ENCODE results near the gene RTCA. TPM values are rescaled to one million over a fixed set of nuclear protein-coding genes. Genes with fewer than 3 reads are reported as not detected.

RTCA gene
- 28.6 and 33.9 TPM in 2 replicates for polyA plus RNA-seq (2011; rRNA removed)
- polyA minus RNA-seq (2011; rRNA and poly(A)+ RNA removed) = 10.5 and 12.6 TPM in 2 replicates

GRCh38 chr1:100265931-100266740 lies at the start of gene RTCA:
Gene RTCA, plus strand, starts transcription at chr1:100266216. Its CDS starts 160 bp downstream, at chr1:100266376.
- Histone ChIP-seq H3K4me3 (ENCODE audit: low read depth, low read length) (peak within 1 kb of the TSS; percentile 97), H3K36me3 (ENCODE audit: control insufficient read depth, insufficient read depth, low read length) (peaks cover 5% of the 10 kb centered on the region), H3K27me3 (ENCODE audit: control insufficient read depth, insufficient read depth, low read length) (no peaks in the 10 kb centered on the region)
- POLR2A ChIA-PET = interaction anchor here (0.5 to 1.9 kb wide), 2 partner anchors 16 to 25 kb away, joined by 7 to 9 read pairs; partner anchors contain the start of gene DBT
- TF ChIP-seq, protein P1, sequence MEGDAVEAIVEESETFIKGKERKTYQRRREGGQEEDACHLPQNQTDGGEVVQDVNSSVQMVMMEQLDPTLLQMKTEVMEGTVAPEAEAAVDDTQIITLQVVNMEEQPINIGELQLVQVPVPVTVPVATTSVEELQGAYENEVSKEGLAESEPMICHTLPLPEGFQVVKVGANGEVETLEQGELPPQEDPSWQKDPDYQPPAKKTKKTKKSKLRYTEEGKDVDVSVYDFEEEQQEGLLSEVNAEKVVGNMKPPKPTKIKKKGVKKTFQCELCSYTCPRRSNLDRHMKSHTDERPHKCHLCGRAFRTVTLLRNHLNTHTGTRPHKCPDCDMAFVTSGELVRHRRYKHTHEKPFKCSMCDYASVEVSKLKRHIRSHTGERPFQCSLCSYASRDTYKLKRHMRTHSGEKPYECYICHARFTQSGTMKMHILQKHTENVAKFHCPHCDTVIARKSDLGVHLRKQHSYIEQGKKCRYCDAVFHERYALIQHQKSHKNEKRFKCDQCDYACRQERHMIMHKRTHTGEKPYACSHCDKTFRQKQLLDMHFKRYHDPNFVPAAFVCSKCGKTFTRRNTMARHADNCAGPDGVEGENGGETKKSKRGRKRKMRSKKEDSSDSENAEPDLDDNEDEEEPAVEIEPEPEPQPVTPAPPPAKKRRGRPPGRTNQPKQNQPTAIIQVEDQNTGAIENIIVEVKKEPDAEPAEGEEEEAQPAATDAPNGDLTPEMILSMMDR (IDR thresholded peaks at IDR 0.05; ENCODE audit: insufficient read depth, low read depth, low read length) = no peak
- CTCF ChIA-PET = interaction anchor here (0.7 to 1.8 kb wide), 5 partner anchors 9 to 456 kb away, joined by 3 to 4 read pairs (median 3); partner anchors contain the start of gene DBT
- peak; percentile 55 for DNase-seq (ENCODE audit: low read depth)

- POLR2A ChIA-PET = interaction anchor here (0.7 kb wide), 1 partner anchor 32 kb away, joined by 9 read pairs; no protein-coding TSS in a partner anchor
- peaks cover 9% of the 10 kb centered on the region for H3K36me3 ChIP-seq (ENCODE audit: control insufficient read depth, insufficient read depth, low read length)
- no peak overlapping the region for H3K4me3 ChIP-seq (ENCODE audit: low read depth, low read length)
- CTCF ChIA-PET = no interaction called here
- no peaks in the 10 kb centered on the region for H3K27me3 ChIP-seq (ENCODE audit: control insufficient read depth, insufficient read depth, low read length)
- TF ChIP-seq, protein P1 (IDR thresholded peaks at IDR 0.05; ENCODE audit: insufficient read depth, low read depth, low read length) = no peak
- DNase-seq (ENCODE audit: low read depth) = no peak
Measured at GRCh38 chr1:100217834-100218233, 48.2 kb upstream of the RTCA start.

DNA sequence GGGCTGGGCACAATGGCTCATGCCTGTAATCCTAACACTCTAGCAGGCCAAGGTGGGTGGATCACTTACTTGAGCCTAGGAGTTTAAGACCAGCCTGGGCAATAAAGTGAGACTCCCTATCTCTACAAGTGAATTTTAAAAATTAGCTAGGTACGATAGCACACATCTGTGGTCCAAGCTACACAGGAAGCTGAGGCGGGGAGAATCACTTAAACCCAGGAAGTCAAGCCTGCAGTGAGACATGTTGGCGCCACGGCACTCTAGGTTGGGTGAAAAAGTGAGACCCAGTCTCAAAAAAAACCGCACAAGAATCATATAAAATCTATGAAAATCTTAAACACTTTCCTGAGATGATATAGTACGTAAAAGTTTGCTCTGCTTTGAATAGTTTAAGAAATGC lies 46.6 kb upstream of the RTCA start:
- no peak for DNase-seq (ENCODE audit: low read depth)
- TF ChIP-seq, protein P1 (IDR thresholded peaks at IDR 0.05; ENCODE audit: insufficient read depth, low read depth, low read length) = no peak
- H3K36me3 ChIP-seq (ENCODE audit: control insufficient read depth, insufficient read depth, low read length) = peaks cover 7% of the 10 kb centered on the region
- no peaks in the 10 kb centered on the region for H3K27me3 ChIP-seq (ENCODE audit: control insufficient read depth, insufficient read depth, low read length)
- POLR2A ChIA-PET = no interaction called here
- CTCF ChIA-PET = interaction anchor here (0.6 kb wide), 1 partner anchor 182 kb away, joined by 3 read pairs; a partner anchor contains a TSS
- H3K4me3 ChIP-seq (ENCODE audit: low read depth, low read length) = no peak overlapping the region

- peaks cover 6% of the 10 kb centered on the region for H3K36me3 ChIP-seq (ENCODE audit: control insufficient read depth, insufficient read depth, low read length)
- TF ChIP-seq, protein P1 (IDR thresholded peaks at IDR 0.05; ENCODE audit: insufficient read depth, low read depth, low read length) = no peak
- no peak overlapping the region for H3K4me3 ChIP-seq (ENCODE audit: low read depth, low read length)
- no peaks in the 10 kb centered on the region for H3K27me3 ChIP-seq (ENCODE audit: control insufficient read depth, insufficient read depth, low read length)
- CTCF ChIA-PET = no interaction called here
- no peak for DNase-seq (ENCODE audit: low read depth)
- POLR2A ChIA-PET = no interaction called here
Measured at GRCh38 chr1:100219883-100220282, 46.1 kb upstream of the RTCA start.

GRCh38 chr1:100222428-100222827 lies 43.6 kb upstream of the RTCA start:
- DNase-seq (ENCODE audit: low read depth) = no peak
- Histone ChIP-seq H3K27me3 (ENCODE audit: control insufficient read depth, insufficient read depth, low read length) (no peaks in the 10 kb centered on the region), H3K4me3 (ENCODE audit: low read depth, low read length) (no peak overlapping the region), H3K36me3 (ENCODE audit: control insufficient read depth, insufficient read depth, low read length) (peaks cover 6% of the 10 kb centered on the region)
- TF ChIP-seq, protein P1 (IDR thresholded peaks at IDR 0.05; ENCODE audit: insufficient read depth, low read depth, low read length) = no peak
- POLR2A ChIA-PET = no interaction called here
- CTCF ChIA-PET = no interaction called here

All from BJ (cell line).